ENCODE data around the gene SSBP2.
"Not testable (repeated sequence)": the region's sequence is repeated elsewhere in the genome, so short reads cannot be mapped to it uniquely, and the experiment has no call there.

DNA sequence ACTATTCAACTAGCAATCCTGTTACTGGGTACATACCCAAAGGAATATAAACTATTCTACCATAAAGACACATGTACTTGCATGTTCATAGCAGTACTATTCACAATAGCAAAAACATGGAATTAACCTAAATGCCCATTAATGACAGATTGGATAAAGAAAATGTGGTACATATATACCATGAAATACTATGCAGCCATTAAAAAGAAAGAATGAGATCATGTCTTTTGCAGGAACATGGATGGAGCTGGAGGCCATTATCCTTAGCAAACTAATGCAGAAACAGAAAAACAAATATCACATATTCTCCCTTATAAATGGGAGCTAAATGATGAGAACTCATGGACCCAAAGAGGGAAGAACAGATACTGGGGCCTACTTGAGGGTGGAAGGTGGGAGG, 247.3 kb downstream of the SSBP2 start:
- TF ChIP-seq, protein P1, sequence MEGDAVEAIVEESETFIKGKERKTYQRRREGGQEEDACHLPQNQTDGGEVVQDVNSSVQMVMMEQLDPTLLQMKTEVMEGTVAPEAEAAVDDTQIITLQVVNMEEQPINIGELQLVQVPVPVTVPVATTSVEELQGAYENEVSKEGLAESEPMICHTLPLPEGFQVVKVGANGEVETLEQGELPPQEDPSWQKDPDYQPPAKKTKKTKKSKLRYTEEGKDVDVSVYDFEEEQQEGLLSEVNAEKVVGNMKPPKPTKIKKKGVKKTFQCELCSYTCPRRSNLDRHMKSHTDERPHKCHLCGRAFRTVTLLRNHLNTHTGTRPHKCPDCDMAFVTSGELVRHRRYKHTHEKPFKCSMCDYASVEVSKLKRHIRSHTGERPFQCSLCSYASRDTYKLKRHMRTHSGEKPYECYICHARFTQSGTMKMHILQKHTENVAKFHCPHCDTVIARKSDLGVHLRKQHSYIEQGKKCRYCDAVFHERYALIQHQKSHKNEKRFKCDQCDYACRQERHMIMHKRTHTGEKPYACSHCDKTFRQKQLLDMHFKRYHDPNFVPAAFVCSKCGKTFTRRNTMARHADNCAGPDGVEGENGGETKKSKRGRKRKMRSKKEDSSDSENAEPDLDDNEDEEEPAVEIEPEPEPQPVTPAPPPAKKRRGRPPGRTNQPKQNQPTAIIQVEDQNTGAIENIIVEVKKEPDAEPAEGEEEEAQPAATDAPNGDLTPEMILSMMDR (IDR thresholded peaks at IDR 0.05; ENCODE audit: low read depth, low read length) = not testable (repeated sequence)
- TF ChIP-seq, protein P2, sequence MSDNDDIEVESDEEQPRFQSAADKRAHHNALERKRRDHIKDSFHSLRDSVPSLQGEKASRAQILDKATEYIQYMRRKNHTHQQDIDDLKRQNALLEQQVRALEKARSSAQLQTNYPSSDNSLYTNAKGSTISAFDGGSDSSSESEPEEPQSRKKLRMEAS (IDR thresholded peaks at IDR 0.05; ENCODE audit: low read depth, low read length) = not testable (repeated sequence)
- TF ChIP-seq POLR2A (IDR thresholded peaks at IDR 0.05; ENCODE audit: extremely low read depth, insufficient read length); MYC (IDR thresholded peaks at IDR 0.05; ENCODE audit: low read depth, low read length): not testable (repeated sequence)
